HepG2 (cell line): ENCODE measurements around the gene ENTPD2. TPM values are rescaled to one million over a fixed set of nuclear protein-coding genes. Genes with fewer than 3 reads are reported as not detected.

Experiments used
- ATF7 ChIP-seq, 2 experiments: fragments of 450-650 bp in 1 of 2; sonication (generic) in 1 of 2; formaldehyde crosslinking in 1 of 2; IDR thresholded peaks; 2 replicates each; pipeline versions ENCODE4 v1.4.0 to v1.6.1; 2016 to 2020; ENCODE audit warnings: antibody characterized with exemption in 1 of 2, mild to moderate bottlenecking in 1 of 2, missing genetic modification reagents in 1 of 2
- MYNN ChIP-seq: sonication (generic); formaldehyde crosslinking; IDR thresholded peaks from 2 replicates; pipeline ENCODE4 v1.4.0; 2020; ENCODE audit warnings: mild to moderate bottlenecking, low read depth, missing genetic modification reagents
- RARA ChIP-seq: IDR thresholded peaks from 2 replicates; pipeline ENCODE4 v1.6.1; 2016; ENCODE audit warnings: missing genetic modification reagents, missing compliant biosample characterization
- RFX5 ChIP-seq: IDR thresholded peaks from 2 replicates; pipeline ENCODE4 v1.6.1; 2011; ENCODE audit warnings: low read depth, low read length, improper control_type of control experiment
- SAFB2 ChIP-seq: sonication (generic); formaldehyde crosslinking; IDR thresholded peaks from 2 replicates; pipeline ENCODE4 v1.5.1; 2020; ENCODE audit warnings: missing genetic modification reagents, low read depth, mild to moderate bottlenecking, borderline replicate concordance
- SALL1 ChIP-seq: sonication (generic); formaldehyde crosslinking; IDR thresholded peaks from 2 replicates; pipeline ENCODE4 v1.8.0; 2022; ENCODE audit warnings: mild to moderate bottlenecking, missing genetic modification reagents
- SP140L ChIP-seq: sonication (generic); formaldehyde crosslinking; IDR thresholded peaks from 2 replicates; pipeline ENCODE4 v1.4.0; 2020; ENCODE audit warnings: missing genetic modification reagents, borderline replicate concordance
- ZNF350 ChIP-seq: sonication (generic); formaldehyde crosslinking; IDR thresholded peaks from 2 replicates; pipeline ENCODE4 v1.4.0; 2020; ENCODE audit warnings: mild to moderate bottlenecking, low read depth, missing genetic modification reagents, borderline replicate concordance
- ZNF619 ChIP-seq: sonication (generic); formaldehyde crosslinking; IDR thresholded peaks from 2 replicates; pipeline ENCODE4 v1.4.0; 2020; ENCODE audit warnings: mild to moderate bottlenecking, missing genetic modification reagents
- polyA plus RNA-seq, 8 experiments: library from polyadenylated mRNA; depleted of rRNA in 3 of 8; stranded (reverse) in 7 of 8; unstranded in 1 of 8; fragments of >200 nt; fragmentation: Illumina TruSeq in 4 of 8; extraction: Trizol in 4 of 8; gene quantifications; 2 replicates each; pipeline versions ENCODE4 v1.2.1 to v1.2.3, GENCODE V29; 2011 to 2016; ENCODE audit warnings: low read depth in 4 of 8, missing spikeins in 1 of 8, mixed read lengths in 1 of 8; ENCODE audit not compliant: insufficient read depth in 1 of 8
- total RNA-seq, 5 experiments: library from RNA; depleted of rRNA; stranded (reverse); fragments of >200 nt; fragmentation: Illumina TruSeq; extraction: Trizol; gene quantifications; 2 replicates each; pipeline ENCODE4 v1.2.3, GENCODE V29; 2016; ENCODE audit warnings: low read depth in 1 of 5
- TF ChIP-seq, protein P1 (sequence below): IDR thresholded peaks from 2 replicates; pipeline ENCODE4 v1.6.1; 2016; ENCODE audit warnings: low read depth, borderline replicate concordance
- TF ChIP-seq, protein P2 (sequence below): sonication (generic); formaldehyde crosslinking; IDR thresholded peaks from 2 replicates; pipeline ENCODE4 v1.4.0; 2020; ENCODE audit warnings: missing genetic modification reagents
- TF ChIP-seq, protein P3 (sequence below): sonication (generic); formaldehyde crosslinking; IDR thresholded peaks from 2 replicates; pipeline ENCODE4 v1.4.0; 2020; ENCODE audit warnings: missing genetic modification reagents
- TF ChIP-seq, protein P4 (sequence below): IDR thresholded peaks from 2 replicates; pipeline ENCODE4 v1.6.1; 2016; ENCODE audit warnings: low read depth

The ENTPD2 gene
- total and polyA plus RNA-seq, 2 of the 13 experiments (the other 11 are each of a cell fraction or from before 2014, with no cell fraction given): 0.95 to 3.2 TPM

DNA sequence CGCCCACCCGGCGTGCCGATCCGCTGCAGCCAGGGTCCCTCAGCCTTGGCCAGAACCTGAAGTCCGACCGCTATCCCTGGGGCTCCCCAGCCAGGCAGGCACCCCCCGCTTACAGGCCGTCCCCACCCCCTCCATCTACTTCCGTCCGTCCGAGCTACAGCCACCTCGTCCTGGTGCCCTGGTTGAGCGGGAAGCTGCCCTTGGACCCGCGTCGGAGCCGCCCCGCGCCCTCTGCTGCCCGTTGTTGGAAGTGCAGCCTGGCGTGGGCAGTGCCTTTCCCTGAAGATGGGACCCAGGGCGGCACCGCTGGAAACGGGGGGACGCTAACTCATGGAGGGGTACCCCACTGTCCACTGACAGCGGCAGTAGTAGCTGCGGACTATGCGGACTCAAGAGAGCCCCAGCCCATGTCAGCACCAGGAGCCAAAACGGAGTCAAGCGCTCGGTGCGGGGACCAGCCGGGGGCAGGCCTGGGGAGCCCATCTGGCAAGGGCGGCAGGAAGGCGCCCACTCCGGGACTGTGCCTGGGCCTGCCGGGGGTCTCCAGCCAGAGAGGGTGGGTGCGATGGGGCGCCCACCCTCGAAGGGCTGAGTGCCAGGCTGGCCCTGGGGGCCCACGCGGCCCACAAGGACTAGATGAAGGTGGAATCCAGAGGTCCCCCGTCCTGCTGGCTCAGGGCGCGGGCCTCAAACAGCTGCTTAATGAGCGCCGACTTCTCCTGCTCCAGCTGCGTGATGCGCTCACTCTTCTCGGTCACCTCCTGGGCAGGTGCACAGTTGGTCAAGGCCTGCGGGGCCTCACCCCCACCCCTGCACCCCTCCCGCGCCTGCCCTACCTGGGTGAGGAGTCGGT lies 10.4 kb upstream of the ENTPD2 start (continued):
- TF ChIP-seq, protein P1, sequence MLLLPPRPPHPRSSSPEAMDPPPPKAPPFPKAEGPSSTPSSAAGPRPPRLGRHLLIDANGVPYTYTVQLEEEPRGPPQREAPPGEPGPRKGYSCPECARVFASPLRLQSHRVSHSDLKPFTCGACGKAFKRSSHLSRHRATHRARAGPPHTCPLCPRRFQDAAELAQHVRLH (CRISPR knock-in tag): no peak
- no peak for TF ChIP-seq RARA (CRISPR knock-in tag)
- peak; percentile 73 for TF ChIP-seq SALL1 (CRISPR knock-in tag)
- TF ChIP-seq RFX5: no peak
- TF ChIP-seq SP140L (CRISPR knock-in tag): no peak
- no peak for TF ChIP-seq ATF7 (IDR thresholded peaks at IDR 0.05)
- no peak for TF ChIP-seq ATF7 (CRISPR knock-in tag; IDR thresholded peaks at IDR 0.05)
- TF ChIP-seq ZNF619 (CRISPR knock-in tag): no peak; the same call in 1 of the 2 replicates
- TF ChIP-seq, protein P2, sequence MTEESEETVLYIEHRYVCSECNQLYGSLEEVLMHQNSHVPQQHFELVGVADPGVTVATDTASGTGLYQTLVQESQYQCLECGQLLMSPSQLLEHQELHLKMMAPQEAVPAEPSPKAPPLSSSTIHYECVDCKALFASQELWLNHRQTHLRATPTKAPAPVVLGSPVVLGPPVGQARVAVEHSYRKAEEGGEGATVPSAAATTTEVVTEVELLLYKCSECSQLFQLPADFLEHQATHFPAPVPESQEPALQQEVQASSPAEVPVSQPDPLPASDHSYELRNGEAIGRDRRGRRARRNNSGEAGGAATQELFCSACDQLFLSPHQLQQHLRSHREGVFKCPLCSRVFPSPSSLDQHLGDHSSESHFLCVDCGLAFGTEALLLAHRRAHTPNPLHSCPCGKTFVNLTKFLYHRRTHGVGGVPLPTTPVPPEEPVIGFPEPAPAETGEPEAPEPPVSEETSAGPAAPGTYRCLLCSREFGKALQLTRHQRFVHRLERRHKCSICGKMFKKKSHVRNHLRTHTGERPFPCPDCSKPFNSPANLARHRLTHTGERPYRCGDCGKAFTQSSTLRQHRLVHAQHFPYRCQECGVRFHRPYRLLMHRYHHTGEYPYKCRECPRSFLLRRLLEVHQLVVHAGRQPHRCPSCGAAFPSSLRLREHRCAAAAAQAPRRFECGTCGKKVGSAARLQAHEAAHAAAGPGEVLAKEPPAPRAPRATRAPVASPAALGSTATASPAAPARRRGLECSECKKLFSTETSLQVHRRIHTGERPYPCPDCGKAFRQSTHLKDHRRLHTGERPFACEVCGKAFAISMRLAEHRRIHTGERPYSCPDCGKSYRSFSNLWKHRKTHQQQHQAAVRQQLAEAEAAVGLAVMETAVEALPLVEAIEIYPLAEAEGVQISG: peak; percentile 52
- TF ChIP-seq, protein P3, sequence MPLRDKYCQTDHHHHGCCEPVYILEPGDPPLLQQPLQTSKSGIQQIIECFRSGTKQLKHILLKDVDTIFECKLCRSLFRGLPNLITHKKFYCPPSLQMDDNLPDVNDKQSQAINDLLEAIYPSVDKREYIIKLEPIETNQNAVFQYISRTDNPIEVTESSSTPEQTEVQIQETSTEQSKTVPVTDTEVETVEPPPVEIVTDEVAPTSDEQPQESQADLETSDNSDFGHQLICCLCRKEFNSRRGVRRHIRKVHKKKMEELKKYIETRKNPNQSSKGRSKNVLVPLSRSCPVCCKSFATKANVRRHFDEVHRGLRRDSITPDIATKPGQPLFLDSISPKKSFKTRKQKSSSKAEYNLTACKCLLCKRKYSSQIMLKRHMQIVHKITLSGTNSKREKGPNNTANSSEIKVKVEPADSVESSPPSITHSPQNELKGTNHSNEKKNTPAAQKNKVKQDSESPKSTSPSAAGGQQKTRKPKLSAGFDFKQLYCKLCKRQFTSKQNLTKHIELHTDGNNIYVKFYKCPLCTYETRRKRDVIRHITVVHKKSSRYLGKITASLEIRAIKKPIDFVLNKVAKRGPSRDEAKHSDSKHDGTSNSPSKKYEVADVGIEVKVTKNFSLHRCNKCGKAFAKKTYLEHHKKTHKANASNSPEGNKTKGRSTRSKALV (CRISPR knock-in tag): no peak
- TF ChIP-seq ZNF350: peak; percentile 45; the same call in 1 of the 2 replicates
- TF ChIP-seq MYNN (CRISPR knock-in tag): no peak
- TF ChIP-seq SAFB2 (CRISPR knock-in tag): no peak
- TF ChIP-seq, protein P4, sequence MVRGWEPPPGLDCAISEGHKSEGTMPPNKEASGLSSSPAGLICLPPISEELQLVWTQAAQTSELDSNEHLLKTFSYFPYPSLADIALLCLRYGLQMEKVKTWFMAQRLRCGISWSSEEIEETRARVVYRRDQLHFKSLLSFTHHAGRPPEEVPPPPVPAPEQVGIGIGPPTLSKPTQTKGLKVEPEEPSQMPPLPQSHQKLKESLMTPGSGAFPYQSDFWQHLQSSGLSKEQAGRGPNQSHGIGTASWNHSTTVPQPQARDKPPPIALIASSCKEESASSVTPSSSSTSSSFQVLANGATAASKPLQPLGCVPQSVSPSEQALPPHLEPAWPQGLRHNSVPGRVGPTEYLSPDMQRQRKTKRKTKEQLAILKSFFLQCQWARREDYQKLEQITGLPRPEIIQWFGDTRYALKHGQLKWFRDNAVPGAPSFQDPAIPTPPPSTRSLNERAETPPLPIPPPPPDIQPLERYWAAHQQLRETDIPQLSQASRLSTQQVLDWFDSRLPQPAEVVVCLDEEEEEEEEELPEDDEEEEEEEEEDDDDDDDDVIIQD (CRISPR knock-in tag): no peak
- TF ChIP-seq, all 625 proteins: peak for 102
